Mesenteric fat pad (tissue), 1 donor: ENCODE measurements around the gene KRTAP4-3. TPM values are rescaled to one million over a fixed set of nuclear protein-coding genes. Genes with fewer than 3 reads are reported as not detected.
"Not testable (repeated sequence)": the region's sequence is repeated elsewhere in the genome, so short reads cannot be mapped to it uniquely, and the experiment has no call there.

Source experiments
- DNase-seq: peaks from one replicate; pipeline ENCODE4 v3.0.0-alpha.2; 2020; ENCODE audit warnings: low spot score
- total RNA-seq: library from RNA; stranded (reverse); fragmentation: NEBNext Ultra II Directional; extraction: Animal tissue kit (Norgen Biotek cat#: 25700); gene quantifications from one replicate; pipeline ENCODE4 v1.2.1, GENCODE V29; 2021
- donor health status: DM: yes; HTN: yes; CAD: no.

KRTAP4-3 gene
- total RNA-seq, 1 donor from 2014 or later = not detected

DNA sequence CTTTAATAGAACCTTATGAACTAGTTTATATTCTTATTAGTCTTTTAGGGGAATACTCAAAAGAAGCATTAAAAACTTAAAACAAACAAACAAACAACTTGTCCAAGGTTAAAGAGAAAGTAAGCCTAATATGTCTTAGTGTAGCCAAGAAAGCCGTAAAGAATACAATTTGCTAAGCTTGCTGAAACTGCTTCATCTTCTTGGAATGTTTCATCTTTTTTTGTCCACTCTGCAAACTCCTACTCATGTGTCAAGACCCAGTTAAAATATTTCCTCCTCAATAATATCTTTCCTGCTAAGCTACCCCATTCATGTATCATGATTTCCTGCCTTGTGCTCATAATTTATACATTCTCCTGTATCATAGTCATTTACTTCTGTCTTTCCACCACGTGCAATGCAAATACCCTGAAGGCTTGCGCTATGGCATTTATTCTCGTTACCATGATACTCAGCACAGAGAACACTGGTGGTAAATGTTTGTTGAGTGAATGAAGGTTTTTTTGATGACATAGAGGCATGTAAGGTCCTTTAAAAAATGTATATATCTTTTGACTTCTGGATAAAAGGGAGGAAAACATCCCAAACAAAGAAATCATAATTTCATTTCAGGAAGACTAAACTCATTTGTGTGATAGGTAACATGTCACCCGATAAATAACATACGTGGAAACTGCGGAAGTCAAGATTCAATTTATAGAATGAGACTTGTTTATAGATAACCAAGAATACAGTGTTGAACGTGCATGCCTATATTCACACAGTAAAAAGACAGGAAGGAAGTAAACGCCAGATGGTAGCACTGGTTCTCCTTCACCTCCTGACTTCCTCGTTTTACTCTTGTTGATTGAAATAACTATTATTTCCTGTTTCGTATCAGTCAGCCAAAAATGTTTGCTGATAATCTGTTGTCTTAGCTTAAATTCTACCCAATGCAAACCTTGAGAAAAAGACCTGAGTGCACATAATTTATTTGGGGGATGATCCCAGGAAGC is 48.0 kb downstream of the KRTAP4-3 start:
- DNase-seq = not testable (repeated sequence)

DNA sequence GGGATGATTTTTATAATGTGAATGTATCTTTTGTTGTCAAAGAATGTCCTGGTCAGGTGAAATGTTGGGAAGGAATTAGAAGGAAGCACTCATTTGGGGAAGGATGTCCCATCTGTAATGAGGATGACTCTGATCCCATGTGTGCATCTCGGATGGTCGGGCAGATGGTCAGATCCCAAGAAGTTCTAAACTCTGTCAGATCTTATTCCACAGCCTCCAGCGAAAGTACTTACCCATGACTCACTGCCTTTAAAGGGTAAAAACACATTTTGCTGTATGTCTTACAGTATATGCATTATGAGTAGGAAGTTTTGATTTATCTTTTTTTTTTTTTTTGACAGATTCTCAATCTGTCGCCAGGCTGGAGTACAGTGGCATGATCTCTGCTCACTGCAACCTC is 49.3 kb downstream of the KRTAP4-3 start:
- no peak for DNase-seq

DNA sequence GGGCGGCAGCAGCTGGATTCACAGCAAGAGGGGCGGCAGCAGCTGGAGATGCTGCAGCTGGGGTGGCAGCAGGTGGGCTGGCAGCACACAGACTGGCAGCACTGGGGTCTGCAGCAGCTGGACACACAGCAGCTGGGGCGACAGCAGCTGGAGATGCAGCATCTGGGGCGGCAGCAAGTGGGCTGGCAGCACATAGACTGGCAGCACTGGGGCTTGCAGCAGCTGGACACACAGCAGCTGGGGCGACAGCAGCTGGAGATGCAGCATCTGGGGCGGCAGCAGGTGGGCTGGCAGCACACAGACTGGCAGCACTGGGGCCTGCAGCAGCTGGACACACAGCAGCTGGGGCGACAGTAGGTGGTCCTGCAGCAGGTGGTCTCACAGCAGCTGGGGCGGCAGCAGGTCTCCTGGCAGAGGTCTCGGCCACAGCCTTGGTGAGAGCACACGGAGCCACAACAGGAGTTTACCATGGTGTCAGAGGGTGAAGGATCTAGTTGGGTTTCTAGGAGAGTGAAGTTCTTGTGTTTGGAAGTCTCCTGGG is 50.1 kb downstream of the KRTAP4-3 start, which contains the start of gene KRTAP4-11:
KRTAP4-11 (minus strand) TSS at position 528 of the 541 bp plus-strand sequence; CDS start at position 470, 58 bp downstream.
- DNase-seq = not testable (repeated sequence)

Other genes starting within 250 kb of the KRTAP4-3 start
- gene KRT23, start 230.6 kb downstream of the KRTAP4-3 start, total RNA-seq = 0.80 TPM
- gene KRT39, start 201.3 kb downstream of the KRTAP4-3 start, total RNA-seq = not detected
- not detected for gene KRT40, start 183.9 kb downstream of the KRTAP4-3 start, total RNA-seq
- gene KRTAP3-3, start 174.1 kb downstream of the KRTAP4-3 start, total RNA-seq = not detected
- not detected for gene KRTAP3-2, start 168.3 kb downstream of the KRTAP4-3 start, total RNA-seq
- not detected for gene KRTAP3-1, start 159.1 kb downstream of the KRTAP4-3 start, total RNA-seq
- gene KRTAP1-5, start 141.0 kb downstream of the KRTAP4-3 start, total RNA-seq = not detected
- gene KRTAP1-4, start 138.0 kb downstream of the KRTAP4-3 start, total RNA-seq = not detected
- not detected for gene KRTAP1-3, start 133.3 kb downstream of the KRTAP4-3 start, total RNA-seq
- gene KRTAP1-1, start 126.8 kb downstream of the KRTAP4-3 start, total RNA-seq = not detected
- not detected for gene KRTAP2-1, start 120.9 kb downstream of the KRTAP4-3 start, total RNA-seq
- not detected for gene KRTAP2-2, start 113.0 kb downstream of the KRTAP4-3 start, total RNA-seq
- gene KRTAP2-3, start 108.1 kb downstream of the KRTAP4-3 start, total RNA-seq = not detected
- not detected for gene KRTAP2-4, start 102.3 kb downstream of the KRTAP4-3 start, total RNA-seq
- not detected for gene KRTAP4-7, start 84.1 kb downstream of the KRTAP4-3 start, total RNA-seq
- gene KRTAP4-8, start 70.1 kb downstream of the KRTAP4-3 start, total RNA-seq = not detected
- gene KRTAP4-16, start 66.0 kb downstream of the KRTAP4-3 start, total RNA-seq = not detected
- not detected for gene KRTAP4-9, start 62.8 kb downstream of the KRTAP4-3 start, total RNA-seq
- gene KRTAP4-11, start 49.8 kb downstream of the KRTAP4-3 start, total RNA-seq = not detected
- not detected for gene KRTAP4-12, start 44.0 kb downstream of the KRTAP4-3 start, total RNA-seq
- not detected for gene KRTAP4-6, start 27.7 kb downstream of the KRTAP4-3 start, total RNA-seq
- not detected for gene KRTAP4-5, start 18.4 kb downstream of the KRTAP4-3 start, total RNA-seq
- not detected for gene KRTAP4-4, start 7.5 kb downstream of the KRTAP4-3 start, total RNA-seq
- gene KRTAP4-2, start 10.0 kb upstream of the KRTAP4-3 start, total RNA-seq = not detected
- gene KRTAP4-1, start 16.7 kb upstream of the KRTAP4-3 start, total RNA-seq = not detected
- gene KRTAP9-1, start 21.7 kb upstream of the KRTAP4-3 start, total RNA-seq = not detected
- not detected for gene KRTAP9-2, start 58.4 kb upstream of the KRTAP4-3 start, total RNA-seq
- not detected for gene KRTAP9-3, start 64.2 kb upstream of the KRTAP4-3 start, total RNA-seq
- gene KRTAP9-8, start 69.8 kb upstream of the KRTAP4-3 start, total RNA-seq = not detected
- not detected for gene KRTAP9-4, start 81.5 kb upstream of the KRTAP4-3 start, total RNA-seq
- not detected for gene KRTAP9-9, start 87.2 kb upstream of the KRTAP4-3 start, total RNA-seq
- not detected for gene KRTAP9-6, start 97.2 kb upstream of the KRTAP4-3 start, total RNA-seq
- not detected for gene KRTAP9-7, start 107.5 kb upstream of the KRTAP4-3 start, total RNA-seq
- not detected for gene KRTAP29-1, start 134.6 kb upstream of the KRTAP4-3 start, total RNA-seq
- not detected for gene KRTAP16-1, start 141.1 kb upstream of the KRTAP4-3 start, total RNA-seq
- not detected for gene KRTAP17-1, start 147.5 kb upstream of the KRTAP4-3 start, total RNA-seq
- not detected for gene KRT33A, start 182.6 kb upstream of the KRTAP4-3 start, total RNA-seq
- gene KRT33B, start 201.6 kb upstream of the KRTAP4-3 start, total RNA-seq = not detected
- not detected for gene KRT34, start 214.1 kb upstream of the KRTAP4-3 start, total RNA-seq
- not detected for gene KRT31, start 229.4 kb upstream of the KRTAP4-3 start, total RNA-seq